Measurements from ENCODE around the gene SLC6A13. TPM values are rescaled to one million over a fixed set of nuclear protein-coding genes. Genes with fewer than 3 reads are reported as not detected.
"Not testable (repeated sequence)": the region's sequence is repeated elsewhere in the genome, so short reads cannot be mapped to it uniquely, and the experiment has no call there.

The SLC6A13 gene
- polyA plus RNA-seq, 1 experiment, result not detected

DNA sequence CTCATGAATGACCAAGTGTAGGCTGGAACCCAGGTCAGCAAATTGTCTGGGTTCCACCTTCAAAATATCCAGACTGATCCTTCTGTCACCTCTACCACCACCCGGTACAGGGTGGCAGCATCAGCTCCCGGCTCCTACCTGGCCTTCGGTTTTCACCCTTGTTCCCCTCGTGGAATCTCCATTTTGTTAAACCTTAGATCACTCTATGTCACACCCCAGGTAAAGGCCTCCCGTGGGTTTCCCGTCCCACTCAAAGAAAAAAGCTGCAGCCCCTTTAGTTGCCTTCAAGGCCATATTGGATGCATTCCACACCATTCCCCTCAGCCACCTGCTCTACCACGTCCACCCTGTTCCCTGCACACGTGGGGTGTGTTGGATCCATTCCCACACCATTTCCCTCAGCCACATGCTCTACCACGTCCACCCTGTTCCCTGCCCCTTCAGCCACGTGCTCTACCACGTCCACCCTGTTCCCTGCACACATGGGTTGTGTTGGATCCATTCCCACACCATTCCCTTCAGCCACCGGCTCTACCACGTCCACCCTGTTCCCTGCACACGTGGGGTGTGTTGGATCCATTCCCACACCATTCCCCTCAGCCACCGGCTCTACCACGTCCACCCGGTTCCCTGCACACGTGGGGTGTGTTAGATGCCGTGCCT, 23.8 kb downstream of the SLC6A13 start:
- POLR2A ChIA-PET, result no interaction called here
- H3K4me3 ChIP-seq (ENCODE audit: low read depth, low read length), result no peak overlapping the region
- H3K27me3 ChIP-seq (ENCODE audit: control insufficient read depth, insufficient read depth, low read length), result peaks cover 7% of the 10 kb centered on the region
- DNase-seq (ENCODE audit: low read depth, low spot score), result no peak
- no peak overlapping the region for H3K27ac ChIP-seq (ENCODE audit: low read depth, low read length)
- CTCF ChIA-PET, result no interaction called here
- H3K9me3 ChIP-seq (ENCODE audit: control insufficient read depth, insufficient read depth, low read length), result peaks cover 16% of the 10 kb centered on the region
- TF ChIP-seq, protein P1, sequence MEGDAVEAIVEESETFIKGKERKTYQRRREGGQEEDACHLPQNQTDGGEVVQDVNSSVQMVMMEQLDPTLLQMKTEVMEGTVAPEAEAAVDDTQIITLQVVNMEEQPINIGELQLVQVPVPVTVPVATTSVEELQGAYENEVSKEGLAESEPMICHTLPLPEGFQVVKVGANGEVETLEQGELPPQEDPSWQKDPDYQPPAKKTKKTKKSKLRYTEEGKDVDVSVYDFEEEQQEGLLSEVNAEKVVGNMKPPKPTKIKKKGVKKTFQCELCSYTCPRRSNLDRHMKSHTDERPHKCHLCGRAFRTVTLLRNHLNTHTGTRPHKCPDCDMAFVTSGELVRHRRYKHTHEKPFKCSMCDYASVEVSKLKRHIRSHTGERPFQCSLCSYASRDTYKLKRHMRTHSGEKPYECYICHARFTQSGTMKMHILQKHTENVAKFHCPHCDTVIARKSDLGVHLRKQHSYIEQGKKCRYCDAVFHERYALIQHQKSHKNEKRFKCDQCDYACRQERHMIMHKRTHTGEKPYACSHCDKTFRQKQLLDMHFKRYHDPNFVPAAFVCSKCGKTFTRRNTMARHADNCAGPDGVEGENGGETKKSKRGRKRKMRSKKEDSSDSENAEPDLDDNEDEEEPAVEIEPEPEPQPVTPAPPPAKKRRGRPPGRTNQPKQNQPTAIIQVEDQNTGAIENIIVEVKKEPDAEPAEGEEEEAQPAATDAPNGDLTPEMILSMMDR (IDR thresholded peaks at IDR 0.05; ENCODE audit: low read depth, low read length), result no peak

DNA sequence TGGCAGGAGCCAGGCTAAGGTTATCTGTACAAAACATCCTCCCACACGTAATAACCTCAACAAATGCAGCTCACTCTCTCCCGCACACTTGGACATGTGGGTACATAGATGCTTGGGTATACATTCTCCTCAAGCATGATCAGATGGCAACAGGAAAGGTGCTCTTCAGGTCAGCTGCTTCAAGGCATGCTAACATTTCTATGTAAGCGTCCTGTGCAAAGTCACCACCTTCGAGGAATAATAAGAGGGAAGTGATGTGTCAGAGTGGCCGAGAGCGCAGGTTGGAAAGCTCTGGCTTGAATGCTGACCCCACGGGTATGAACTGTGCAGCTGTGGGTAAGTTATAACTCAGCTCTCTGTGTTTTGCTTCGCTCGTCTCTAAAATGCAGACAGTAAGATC, 24.5 kb downstream of the SLC6A13 start:
- POLR2A ChIA-PET, result no interaction called here
- TF ChIP-seq, protein P1 (IDR thresholded peaks at IDR 0.05; ENCODE audit: low read depth, low read length), result no peak
- peaks cover 16% of the 10 kb centered on the region for H3K9me3 ChIP-seq (ENCODE audit: control insufficient read depth, insufficient read depth, low read length)
- H3K27me3 ChIP-seq (ENCODE audit: control insufficient read depth, insufficient read depth, low read length), result peaks cover 2% of the 10 kb centered on the region
- DNase-seq (ENCODE audit: low read depth, low spot score), result no peak
- H3K4me3 ChIP-seq (ENCODE audit: low read depth, low read length), result no peak overlapping the region
- no peak overlapping the region for H3K27ac ChIP-seq (ENCODE audit: low read depth, low read length)
- CTCF ChIA-PET, result no interaction called here

DNA sequence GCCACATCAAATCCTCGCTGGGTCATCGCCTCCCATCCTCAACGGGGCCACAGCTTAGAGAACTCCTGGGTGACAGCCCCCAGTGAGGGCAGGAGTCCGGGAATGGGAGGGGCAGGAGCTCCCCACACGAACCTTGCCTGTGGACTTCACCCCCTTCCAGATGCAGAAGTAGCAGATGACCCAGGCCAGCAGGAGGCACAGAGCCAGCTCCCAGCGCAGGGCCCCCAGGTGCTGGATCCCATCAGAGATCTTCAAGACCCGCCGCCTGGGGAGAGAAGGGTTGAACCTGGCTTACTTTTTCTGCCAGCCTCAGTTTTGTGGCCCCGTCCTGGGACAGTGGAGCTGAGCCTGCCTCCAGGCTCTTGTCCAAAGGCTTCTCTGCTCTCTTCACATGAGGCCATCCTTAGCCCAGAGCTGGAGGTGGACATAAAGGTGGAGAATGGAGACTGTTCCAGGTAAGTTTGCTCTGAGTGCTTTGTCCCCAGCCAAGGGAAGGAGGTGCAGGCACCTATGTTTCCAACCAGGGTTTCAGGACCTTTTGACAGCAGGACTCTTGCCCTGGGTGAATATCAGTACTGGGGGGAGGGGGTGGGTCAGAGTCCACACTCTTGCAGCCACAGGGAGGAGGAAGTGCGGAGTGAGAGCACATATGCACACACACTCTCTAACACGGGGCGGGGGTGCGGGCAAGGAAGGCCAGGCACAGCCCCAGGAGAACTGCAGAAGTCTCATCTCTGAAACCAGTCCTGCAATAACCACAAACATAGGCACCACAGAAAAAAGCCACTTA, 25.4 kb downstream of the SLC6A13 start:
- ChIA-PET CTCF (no interaction called here), POLR2A (interaction anchor here (0.6 kb wide), 1 partner anchor 39 kb away, joined by 3 read pairs; no protein-coding TSS in a partner anchor)
- peaks cover 5% of the 10 kb centered on the region for H3K27me3 ChIP-seq (ENCODE audit: control insufficient read depth, insufficient read depth, low read length)
- peaks cover 16% of the 10 kb centered on the region for H3K9me3 ChIP-seq (ENCODE audit: control insufficient read depth, insufficient read depth, low read length)
- H3K27ac ChIP-seq (ENCODE audit: low read depth, low read length), result no peak overlapping the region
- TF ChIP-seq, protein P1 (IDR thresholded peaks at IDR 0.05; ENCODE audit: low read depth, low read length), result no peak
- no peak overlapping the region for H3K4me3 ChIP-seq (ENCODE audit: low read depth, low read length)
- DNase-seq (ENCODE audit: low read depth, low spot score), result no peak

DNA sequence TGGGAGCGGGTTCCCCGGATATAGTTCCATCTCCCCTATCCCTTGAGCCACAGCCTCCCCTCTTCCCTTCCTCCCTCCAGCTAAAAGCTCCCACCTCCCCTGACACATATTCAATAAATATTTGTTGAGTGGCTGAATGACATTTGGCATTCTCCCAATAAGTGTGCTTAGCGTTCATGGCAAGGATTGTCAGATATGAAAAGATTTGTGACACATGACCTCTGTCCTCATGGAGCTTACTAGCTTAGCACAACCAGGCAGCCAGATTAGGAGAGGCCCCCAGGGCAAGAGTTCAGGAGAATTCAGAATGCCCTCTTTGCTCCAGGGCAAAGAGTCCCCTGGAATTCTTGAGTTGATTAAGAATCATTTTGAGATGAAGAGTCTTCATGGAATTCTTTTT, 26.2 kb downstream of the SLC6A13 start:
- H3K27me3 ChIP-seq (ENCODE audit: control insufficient read depth, insufficient read depth, low read length), result peaks cover 8% of the 10 kb centered on the region
- POLR2A ChIA-PET, result no interaction called here
- no peak overlapping the region for H3K4me3 ChIP-seq (ENCODE audit: low read depth, low read length)
- no peak for DNase-seq (ENCODE audit: low read depth, low spot score)
- TF ChIP-seq, protein P1 (IDR thresholded peaks at IDR 0.05; ENCODE audit: low read depth, low read length), result no peak
- CTCF ChIA-PET, result no interaction called here
- no peak overlapping the region for H3K27ac ChIP-seq (ENCODE audit: low read depth, low read length)
- H3K9me3 ChIP-seq (ENCODE audit: control insufficient read depth, insufficient read depth, low read length), result peaks cover 16% of the 10 kb centered on the region

DNA sequence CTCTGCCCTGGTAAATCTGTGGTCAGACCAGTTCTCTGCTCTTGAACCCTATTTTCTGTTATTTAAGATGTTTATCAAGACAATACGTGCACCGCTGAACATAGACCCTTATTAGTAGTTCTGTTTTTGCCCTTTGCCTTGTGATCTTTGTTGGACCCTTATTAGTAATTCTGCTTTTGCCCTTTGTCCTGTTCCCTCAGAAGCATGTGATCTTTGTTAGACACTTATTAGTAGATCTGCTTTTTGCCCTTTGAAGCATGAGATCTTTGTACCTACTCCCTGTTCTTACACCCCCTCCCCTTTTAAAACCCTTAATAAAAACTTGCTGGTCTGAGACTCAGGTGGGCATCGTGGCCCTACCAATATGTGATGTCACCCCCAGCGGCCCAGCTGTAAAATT, 26.7 kb downstream of the SLC6A13 start:
- DNase-seq (ENCODE audit: low read depth, low spot score); POLR2A ChIA-PET; H3K27ac ChIP-seq (ENCODE audit: low read depth, low read length); CTCF ChIA-PET; H3K4me3 ChIP-seq (ENCODE audit: low read depth, low read length): not testable (repeated sequence)
- Histone ChIP-seq H3K9me3 (ENCODE audit: control insufficient read depth, insufficient read depth, low read length) (peaks cover 16% of the 10 kb centered on the region), H3K27me3 (ENCODE audit: control insufficient read depth, insufficient read depth, low read length) (peaks cover 13% of the 10 kb centered on the region)
